GM21825 (cell line): ENCODE data around the gene SLC25A24.

Experiments
- ATAC-seq: cut with Tn5 transposase; IDR thresholded peaks from one replicate; pipeline ENCODE4 v1.9.1; 2021; ENCODE audit warnings: mild to moderate bottlenecking, moderate library complexity; ENCODE audit not compliant: unreplicated experiment

SLC25A24 gene

DNA sequence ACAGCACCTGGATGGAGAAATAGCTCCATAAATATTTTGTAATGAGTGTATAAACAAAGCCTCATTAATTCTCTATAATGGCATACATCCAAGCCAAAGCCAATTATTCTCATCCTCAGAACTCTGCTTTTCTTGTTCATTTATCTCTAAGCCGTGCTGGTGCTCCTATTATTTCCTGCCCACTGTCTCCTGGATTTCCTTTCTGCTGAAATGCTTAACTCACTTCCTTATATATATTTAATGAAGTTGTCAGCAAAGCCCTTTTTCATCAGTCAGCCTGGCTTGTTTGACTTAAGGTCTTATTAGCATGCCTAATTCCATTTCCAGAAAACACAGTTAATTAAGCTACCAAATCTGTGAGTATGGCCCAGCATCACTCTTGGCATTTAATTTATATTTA, 93.4 kb downstream of the SLC25A24 start:
- no peak for ATAC-seq

GRCh38 chr1:108100148-108100547, 100.0 kb downstream of the SLC25A24 start:
- ATAC-seq = no peak

GRCh38 chr1:108097018-108097417, 103.1 kb downstream of the SLC25A24 start:
- no peak for ATAC-seq

DNA sequence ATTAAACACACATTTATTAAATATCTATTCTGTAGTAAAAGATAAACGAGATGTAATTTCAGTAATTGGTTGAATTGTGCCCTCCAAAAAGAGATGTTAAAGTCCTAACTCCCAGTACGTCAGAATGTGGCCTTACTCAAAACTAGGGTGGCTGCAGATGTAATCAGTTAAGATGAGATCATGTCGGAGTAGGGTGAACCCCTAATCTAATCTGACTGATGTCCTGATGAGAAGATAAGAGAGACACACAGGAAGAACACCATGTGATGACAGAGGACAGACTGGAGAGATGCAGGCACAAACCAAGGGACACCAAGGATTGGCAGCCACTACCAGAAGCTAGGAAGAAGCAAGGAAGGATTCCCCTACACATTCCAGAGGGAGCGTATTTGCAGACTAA, 104.1 kb downstream of the SLC25A24 start:
- ATAC-seq = no peak

DNA sequence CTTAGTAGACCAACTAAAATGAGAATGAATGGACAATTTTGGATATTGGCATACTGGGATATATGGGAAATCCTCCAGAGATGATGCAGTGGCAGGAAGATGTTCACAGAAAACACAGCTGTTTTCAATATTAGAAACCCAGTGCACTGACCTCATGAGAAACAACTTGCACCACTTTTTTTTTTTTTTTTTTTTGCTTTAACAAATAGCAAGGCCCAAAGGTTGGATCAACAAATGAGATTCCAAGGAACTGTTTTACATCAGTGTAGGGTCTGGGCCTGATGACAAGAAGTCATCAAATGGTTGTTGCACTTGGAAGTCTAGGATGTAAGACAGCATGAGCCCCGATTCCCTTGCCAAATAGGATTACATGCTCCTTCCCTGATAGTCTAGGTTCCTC, 110.7 kb downstream of the SLC25A24 start:
- no peak for ATAC-seq

- ATAC-seq = no peak
Observed at GRCh38 chr1:108085628-108086027, 114.5 kb downstream of the SLC25A24 start.

- no peak for ATAC-seq
Observed at GRCh38 chr1:108084866-108085477, 115.2 kb downstream of the SLC25A24 start.
